ENCODE data around the gene CFAP20DC.
"Not testable (repeated sequence)": the region's sequence is repeated elsewhere in the genome, so short reads cannot be mapped to it uniquely, and the experiment has no call there.

CFAP20DC gene

DNA sequence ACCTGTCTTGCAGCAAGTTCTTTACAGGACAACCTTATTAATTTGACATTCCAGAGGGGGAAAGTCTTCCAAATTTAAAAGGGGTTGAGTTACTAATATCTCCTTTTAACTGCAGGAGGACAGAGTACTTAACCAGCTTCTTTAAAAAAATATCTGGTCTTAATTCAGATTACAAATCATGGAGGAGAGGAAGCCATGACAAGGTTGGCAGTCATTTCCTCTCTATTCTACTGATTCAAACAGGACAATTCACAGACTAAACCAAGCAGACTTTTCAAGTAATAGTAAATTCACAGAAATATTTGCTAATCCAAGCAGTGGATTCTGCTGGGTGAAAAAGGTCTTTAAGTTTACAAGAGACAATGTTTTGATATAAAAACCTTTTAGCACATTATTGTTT, 185.3 kb downstream of the CFAP20DC start:
- no peak for DNase-seq

GRCh38 chr3:58863206-58863605, 186.6 kb downstream of the CFAP20DC start:
- DNase-seq: no peak

DNA sequence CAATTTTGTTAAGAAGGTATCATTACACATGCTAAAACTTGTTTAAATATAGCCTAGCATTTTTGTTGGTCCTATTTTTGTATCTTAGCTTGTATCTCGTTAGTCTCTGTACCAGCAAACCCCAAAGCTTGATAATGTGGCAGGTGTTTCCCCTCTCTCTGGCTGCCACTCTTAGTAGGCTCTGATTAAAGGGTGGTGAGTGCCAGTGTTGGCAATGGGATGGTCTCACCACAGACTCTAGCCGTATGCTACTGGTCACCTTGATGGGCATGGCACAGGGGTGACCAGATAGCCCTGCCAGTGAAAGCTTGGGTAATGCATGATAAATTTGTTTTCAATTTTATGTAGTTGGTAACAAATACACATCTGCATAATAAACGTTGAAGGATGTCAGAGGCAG, 188.3 kb downstream of the CFAP20DC start:
- no peak for DNase-seq

GRCh38 chr3:58858126-58858525, 191.7 kb downstream of the CFAP20DC start:
- no peak for DNase-seq

- DNase-seq: no peak
Measured at GRCh38 chr3:58857402-58857801, 192.4 kb downstream of the CFAP20DC start.

DNA sequence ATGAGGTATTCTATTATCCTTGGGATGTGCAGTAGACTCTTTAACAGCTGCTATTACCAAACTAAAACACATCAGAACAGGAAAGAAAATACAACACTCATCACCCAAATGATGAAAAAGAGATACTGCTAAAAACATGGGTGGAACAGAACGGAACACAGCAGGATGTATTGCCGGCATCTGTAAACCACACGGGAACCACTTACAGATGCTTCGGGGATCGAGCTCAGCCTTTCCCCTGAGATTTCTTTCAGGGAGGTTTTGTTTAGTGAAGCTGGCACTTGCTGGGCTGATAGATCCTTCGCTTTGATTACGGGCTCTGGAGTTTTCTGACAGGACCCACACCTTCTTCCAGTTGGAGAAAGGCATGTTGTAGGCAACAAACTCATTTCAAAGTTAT, 201.0 kb downstream of the CFAP20DC start:
- DNase-seq: no peak

GRCh38 chr3:58842050-58842747, 207.6 kb downstream of the CFAP20DC start:
- not testable (repeated sequence) for DNase-seq

DNA sequence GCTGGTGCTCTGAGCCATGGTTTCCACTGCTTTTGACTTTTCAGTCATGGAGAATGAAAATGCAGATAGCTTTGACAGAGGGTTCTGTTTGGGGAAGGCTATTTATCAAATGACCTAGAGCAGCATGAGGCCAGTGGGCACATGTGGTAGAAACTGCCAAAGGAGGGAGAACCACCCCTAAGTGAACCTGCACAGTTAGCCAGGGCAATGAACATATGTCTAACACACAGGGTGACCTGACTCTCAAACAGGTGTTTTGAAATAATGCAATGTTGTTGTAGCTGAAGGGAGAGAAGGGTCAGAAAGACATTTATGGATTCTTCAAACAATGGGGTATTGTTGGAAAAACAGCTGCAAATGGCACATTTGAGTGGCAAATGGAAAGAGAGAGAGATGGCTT, 208.9 kb downstream of the CFAP20DC start:
- no peak for DNase-seq

DNA sequence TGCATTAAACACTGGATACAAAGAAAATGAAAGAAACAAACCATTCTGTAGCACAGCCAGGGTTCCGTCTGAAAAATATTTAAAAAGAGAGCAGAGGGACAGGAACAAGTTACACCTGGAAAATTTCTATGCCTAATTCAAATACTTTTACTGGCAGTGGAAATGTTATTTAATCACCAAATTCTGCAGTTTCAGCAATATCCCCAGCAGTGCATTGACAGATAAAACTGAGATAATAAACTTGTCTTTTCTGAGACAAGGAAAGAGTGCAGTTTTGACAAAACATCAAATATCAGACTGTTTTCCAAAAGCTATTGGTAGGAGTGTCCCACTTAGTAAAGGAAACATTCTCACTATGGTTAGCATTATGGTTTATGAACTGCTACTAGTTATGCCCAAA, 209.9 kb downstream of the CFAP20DC start:
- no peak for DNase-seq

GRCh38 chr3:58839187-58839586, 210.6 kb downstream of the CFAP20DC start:
- no peak for DNase-seq

- no peak for DNase-seq
Measured at GRCh38 chr3:58837856-58838255, 212.0 kb downstream of the CFAP20DC start.

GRCh38 chr3:58837141-58837843, 212.5 kb downstream of the CFAP20DC start:
- no peak for DNase-seq

- DNase-seq: no peak
Measured at GRCh38 chr3:58835086-58835485, 214.7 kb downstream of the CFAP20DC start.

DNA sequence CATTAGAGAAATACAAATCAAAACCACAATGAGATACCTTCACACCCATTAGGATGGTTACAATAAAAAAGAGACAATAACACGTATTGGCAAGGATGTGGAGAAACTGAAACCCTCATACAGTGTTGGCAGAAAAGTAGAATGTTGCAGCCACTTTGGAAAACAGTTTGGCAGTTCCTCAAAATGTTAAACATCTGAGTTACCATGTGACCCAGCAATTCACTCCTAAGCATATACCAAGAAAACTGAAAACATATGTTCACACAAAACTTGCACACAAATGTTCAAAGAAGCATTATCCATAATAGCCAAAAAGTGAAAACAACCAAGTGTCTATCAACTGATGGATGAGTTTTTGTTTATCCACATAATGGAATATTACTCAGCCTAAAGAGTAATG, 216.3 kb downstream of the CFAP20DC start:
- no peak for DNase-seq

DNA sequence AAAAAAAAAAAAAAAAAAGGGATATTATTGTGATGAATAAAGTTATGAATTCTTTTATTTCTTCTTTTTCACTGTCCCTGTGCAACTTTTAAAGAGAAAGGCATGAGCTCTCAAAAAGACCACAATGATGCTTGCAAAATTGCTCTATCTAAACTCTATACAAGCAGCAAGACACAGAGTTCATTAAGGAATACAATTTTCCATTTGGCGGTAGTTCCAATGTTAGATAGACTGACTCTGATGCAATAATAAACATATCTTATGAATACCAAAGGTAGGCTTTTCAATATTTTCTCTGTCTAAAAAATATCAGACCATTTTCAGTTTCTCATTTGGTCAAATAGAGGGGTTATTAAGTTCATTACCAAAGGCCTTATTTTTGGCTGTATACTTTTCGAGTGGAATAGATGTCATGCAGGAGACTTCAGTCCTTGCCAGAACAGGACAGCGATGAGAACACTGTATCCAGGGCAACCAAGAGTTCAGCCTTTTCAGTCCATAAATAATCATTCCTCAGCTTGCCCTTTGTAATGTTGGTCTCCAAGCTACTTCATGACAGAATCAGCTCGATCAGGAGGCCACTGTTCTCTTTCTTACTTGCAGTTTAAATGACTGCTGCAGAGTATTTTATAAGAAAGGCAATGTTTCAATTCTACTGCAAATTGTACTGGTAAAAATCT, 220.4 kb downstream of the CFAP20DC start:
- no peak for DNase-seq

- DNase-seq: no peak
Measured at GRCh38 chr3:58824777-58825176, 225.0 kb downstream of the CFAP20DC start.

- no peak for DNase-seq
Measured at GRCh38 chr3:58824285-58824684, 225.5 kb downstream of the CFAP20DC start.

GRCh38 chr3:58806551-58807244, 243.1 kb downstream of the CFAP20DC start:
- DNase-seq: not testable (repeated sequence)

DNA sequence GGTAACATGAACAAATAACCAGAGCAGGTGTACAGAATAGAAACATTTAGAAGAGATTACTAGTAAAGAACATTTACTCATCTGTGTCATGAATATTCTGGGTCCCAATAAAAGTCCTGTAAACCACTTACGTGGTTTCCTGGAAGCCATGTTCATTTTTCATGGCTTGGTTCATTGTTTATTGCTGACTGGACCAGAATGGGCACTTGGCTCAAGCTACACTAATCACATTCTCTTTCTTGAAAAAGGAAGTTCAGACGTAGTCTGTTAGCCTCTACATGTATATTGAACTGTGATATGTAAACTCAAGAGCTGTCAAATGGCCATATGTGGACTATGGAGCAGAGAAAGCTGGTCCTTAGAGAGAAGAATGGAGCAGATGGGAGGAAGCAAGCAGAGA, 244.9 kb downstream of the CFAP20DC start:
- no peak for DNase-seq

DNA sequence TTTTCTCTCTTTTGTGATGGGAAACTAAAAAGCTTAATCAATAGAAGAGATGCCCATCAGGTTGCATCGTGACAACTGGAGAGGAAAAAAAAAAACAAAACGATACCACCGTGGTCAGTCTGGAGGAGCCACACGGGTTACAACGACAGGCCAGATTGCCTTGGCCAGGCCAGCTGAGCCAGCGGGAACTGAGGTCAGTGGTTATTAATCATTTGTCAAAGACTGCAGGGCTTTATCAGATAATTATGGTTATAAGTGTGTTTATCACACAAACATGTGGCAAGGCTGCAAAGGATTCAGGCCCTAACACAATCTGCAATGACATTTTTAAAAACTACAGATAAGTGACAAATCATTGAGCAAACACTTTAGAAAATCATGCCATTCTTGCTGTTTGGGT, 248.3 kb downstream of the CFAP20DC start:
- DNase-seq: no peak

- no peak for DNase-seq
Measured at GRCh38 chr3:58800940-58801339, 248.9 kb downstream of the CFAP20DC start.

DNA sequence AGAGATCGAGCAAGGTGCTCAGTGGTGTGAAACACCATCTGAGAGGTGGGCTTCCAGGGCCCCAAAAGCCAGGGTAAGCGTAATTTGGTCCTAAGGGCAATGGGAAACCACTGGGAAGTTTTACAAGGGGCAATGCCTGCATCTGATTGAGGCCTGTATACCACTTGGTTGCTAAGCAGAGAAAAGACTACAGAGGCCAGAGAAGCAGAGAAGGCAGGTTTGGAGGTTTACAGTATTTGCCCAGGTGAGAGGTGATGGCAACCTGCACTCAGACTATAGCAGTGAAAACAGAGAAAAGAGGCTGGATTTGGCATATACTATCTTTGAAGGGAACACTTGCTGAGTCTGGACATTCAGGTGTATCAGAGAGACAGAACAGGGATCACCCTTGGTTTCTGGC, 249.8 kb downstream of the CFAP20DC start:
- DNase-seq: no peak

DNA sequence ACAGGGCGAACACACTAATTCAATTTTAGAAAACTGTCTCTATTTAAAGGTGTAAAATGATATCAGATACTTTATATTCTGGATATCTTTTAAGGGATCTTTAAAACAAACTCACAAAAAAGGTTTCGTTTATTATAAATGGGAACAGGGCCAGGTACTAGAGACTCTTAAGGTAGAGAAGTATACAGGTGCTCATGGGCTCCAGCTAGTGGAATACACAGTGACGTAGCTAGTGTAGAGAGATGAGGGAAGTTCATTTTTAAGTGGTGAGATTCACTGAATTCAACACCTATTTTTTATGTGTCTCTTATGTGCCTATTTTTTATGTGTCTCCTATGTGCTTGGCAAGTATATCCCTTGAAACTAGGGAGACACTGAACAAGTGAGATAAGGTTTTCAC, 250.6 kb downstream of the CFAP20DC start:
- DNase-seq: no peak

DNA sequence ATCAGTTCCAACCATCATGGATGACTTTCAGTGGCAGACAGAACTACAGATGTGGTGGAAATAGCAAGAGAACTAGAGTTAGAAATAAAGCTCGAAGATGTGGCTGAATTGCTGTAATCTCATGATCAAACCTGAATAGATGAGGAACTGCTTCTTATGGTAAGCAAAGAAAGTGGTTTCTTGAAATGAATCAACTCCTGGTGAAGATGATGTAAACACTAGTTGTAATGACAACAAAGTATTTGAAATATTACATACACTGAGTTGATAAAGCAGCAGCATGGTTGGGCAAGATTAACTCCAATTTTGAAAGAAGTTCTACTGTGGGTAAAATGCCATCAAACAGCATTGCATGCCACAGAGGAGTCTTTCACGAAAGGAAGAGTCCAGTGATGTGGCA, 251.5 kb downstream of the CFAP20DC start:
- DNase-seq: no peak

Data from activated naive CD4-positive, alpha-beta T cell treated with anti-CD3 and anti-CD28 coated beads, Interleukin-2, amount 50 U/mL, for 16 hours (primary cell).